Measurements from ENCODE around the gene ZNFX1. TPM values are rescaled to one million over a fixed set of nuclear protein-coding genes. Genes with fewer than 3 reads are reported as not detected.

The ZNFX1 gene
- total RNA-seq, 1 experiment from 2014 or later, result 34.3 TPM

- Histone ChIP-seq H3K9me3 (0 out of 2 replicates have a peak, but pooled peaks cover 3% of the 10 kb centered on the region), H3K4me3 (peak overlapping the region; percentile 98), H3K36me3 (peaks cover 100% of the 10 kb centered on the region), H3K27me3 (no peaks in the 10 kb centered on the region; the same call in 1 of the 2 replicates)
- DNase-seq, result no peak
Measured at GRCh38 chr20:49283703-49284625, 6.1 kb upstream of the ZNFX1 start.

- no peak for DNase-seq
- Histone ChIP-seq H3K36me3 (peaks cover 98% of the 10 kb centered on the region), H3K4me3 (peak overlapping the region; percentile 98), H3K9me3 (0 out of 2 replicates have a peak, but pooled peaks cover 3% of the 10 kb centered on the region), H3K27me3 (no peaks in the 10 kb centered on the region; the same call in 1 of the 2 replicates)
Measured at GRCh38 chr20:49283176-49283702, 5.4 kb upstream of the ZNFX1 start.

- peaks cover 92% of the 10 kb centered on the region for H3K36me3 ChIP-seq
- 0 out of 2 replicates have a peak, but pooled peaks cover 3% of the 10 kb centered on the region for H3K9me3 ChIP-seq
- H3K27me3 ChIP-seq, result no peaks in the 10 kb centered on the region; the same call in 1 of the 2 replicates
- DNase-seq, result no peak
- peak overlapping the region; percentile 98 for H3K4me3 ChIP-seq
Measured at GRCh38 chr20:49282584-49283171, 4.8 kb upstream of the ZNFX1 start.

GRCh38 chr20:49281913-49282467, 4.1 kb upstream of the ZNFX1 start:
- Histone ChIP-seq H3K4me3 (peak overlapping the region; percentile 98), H3K9me3 (0 out of 2 replicates have a peak, but pooled peaks cover 3% of the 10 kb centered on the region), H3K27me3 (no peaks in the 10 kb centered on the region; the same call in 1 of the 2 replicates), H3K36me3 (peaks cover 85% of the 10 kb centered on the region)
- no peak for DNase-seq

GRCh38 chr20:49281059-49281912, 3.4 kb upstream of the ZNFX1 start:
- Histone ChIP-seq H3K27me3 (no peaks in the 10 kb centered on the region; the same call in 1 of the 2 replicates), H3K36me3 (peaks cover 81% of the 10 kb centered on the region), H3K9me3 (0 out of 2 replicates have a peak, but pooled peaks cover 3% of the 10 kb centered on the region), H3K4me3 (peak overlapping the region; percentile 98)
- peak; percentile 58 for DNase-seq

GRCh38 chr20:49280463-49281058, 2.7 kb upstream of the ZNFX1 start:
- peak overlapping the region; percentile 98 for H3K4me3 ChIP-seq
- H3K9me3 ChIP-seq, result 0 out of 2 replicates have a peak, but pooled peaks cover 3% of the 10 kb centered on the region
- H3K36me3 ChIP-seq, result peaks cover 80% of the 10 kb centered on the region
- no peaks in the 10 kb centered on the region; the same call in 1 of the 2 replicates for H3K27me3 ChIP-seq
- DNase-seq, result no peak

- no peaks in the 10 kb centered on the region; the same call in 1 of the 2 replicates for H3K27me3 ChIP-seq
- H3K9me3 ChIP-seq, result 0 out of 2 replicates have a peak, but pooled peaks cover 3% of the 10 kb centered on the region
- peaks cover 80% of the 10 kb centered on the region for H3K36me3 ChIP-seq
- DNase-seq, result no peak
- peak overlapping the region; percentile 98 for H3K4me3 ChIP-seq
Measured at GRCh38 chr20:49279677-49280462, 2.0 kb upstream of the ZNFX1 start.

- 0 out of 2 replicates have a peak, but pooled peaks cover 3% of the 10 kb centered on the region for H3K9me3 ChIP-seq
- H3K36me3 ChIP-seq, result peaks cover 80% of the 10 kb centered on the region
- H3K4me3 ChIP-seq, result peak overlapping the region; percentile 98
Measured at GRCh38 chr20:49278818-49279676, 1.2 kb upstream of the ZNFX1 start.

GRCh38 chr20:49277786-49278035, 146 bp downstream of the ZNFX1 start:
- peak overlapping the region; percentile 98 for H3K4me3 ChIP-seq
- DNase-seq, result no peak
- peaks cover 80% of the 10 kb centered on the region for H3K36me3 ChIP-seq

More at GRCh38 chr20:49278818-49279676, 1.2 kb upstream of the ZNFX1 start:
- no peaks in the 10 kb centered on the region; the same call in 1 of the 2 replicates for H3K27me3 ChIP-seq
- peak; percentile 35 for DNase-seq

GRCh38 chr20:49276961-49277785, 684 bp downstream of the ZNFX1 start:
- Histone ChIP-seq H3K4me3 (peak overlapping the region; percentile 98), H3K36me3 (peaks cover 80% of the 10 kb centered on the region), H3K27me3 (no peaks in the 10 kb centered on the region), H3K9me3 (0 out of 2 replicates have a peak, but pooled peaks cover 3% of the 10 kb centered on the region)
- peak; percentile 56 for DNase-seq

More at GRCh38 chr20:49277786-49278035, 146 bp downstream of the ZNFX1 start:
- Histone ChIP-seq H3K9me3 (0 out of 2 replicates have a peak, but pooled peaks cover 3% of the 10 kb centered on the region), H3K27me3 (no peaks in the 10 kb centered on the region)

GRCh38 chr20:49276161-49276960, 1.5 kb downstream of the ZNFX1 start:
- DNase-seq, result peak; percentile 50
- Histone ChIP-seq H3K27me3 (no peaks in the 10 kb centered on the region), H3K36me3 (peaks cover 80% of the 10 kb centered on the region), H3K9me3 (0 out of 2 replicates have a peak, but pooled peaks cover 3% of the 10 kb centered on the region), H3K4me3 (peak overlapping the region; percentile 98)

GRCh38 chr20:49275636-49276035, 2.2 kb downstream of the ZNFX1 start:
- H3K9me3 ChIP-seq, result 0 out of 2 replicates have a peak, but pooled peaks cover 3% of the 10 kb centered on the region
- no peaks in the 10 kb centered on the region for H3K27me3 ChIP-seq
- DNase-seq, result no peak
- H3K4me3 ChIP-seq, result peak overlapping the region; percentile 98
- peaks cover 80% of the 10 kb centered on the region for H3K36me3 ChIP-seq

Data from MG63 (cell line).